ENCODE data around the gene OXSR1.

GRCh38 chr3:38150780-38151528 lies 14.4 kb upstream of the OXSR1 start:
- no peak for TF ChIP-seq CTCF (IDR thresholded peaks at IDR 0.05)
- TF ChIP-seq POLR2A (IDR thresholded peaks at IDR 0.05) = no peak

Measured in uterus (tissue), 2 donors.